Measurements from ENCODE around the gene HEBP1.

- TF ChIP-seq CTCF (IDR thresholded peaks at IDR 0.05; ENCODE audit: insufficient read depth, low read length): no peak
- TF ChIP-seq REST (IDR thresholded peaks at IDR 0.05; ENCODE audit: insufficient replicate concordance, low read depth): no peak
Observed at GRCh38 chr12:13039328-13039956, 39.4 kb upstream of the HEBP1 start.
